Measurements from ENCODE around the gene TMED9.

- TF ChIP-seq CTCF (IDR thresholded peaks at IDR 0.05; ENCODE audit: low read depth, low read length, poor library complexity, severe bottlenecking) (no peak), EZH2phosphoT487 (IDR thresholded peaks at IDR 0.05; ENCODE audit: borderline replicate concordance, low read length) (no peak)
Observed at GRCh38 chr5:177601126-177601525, 9.1 kb downstream of the TMED9 start.

Measured in DOHH2 (cell line).